AG04450 (cell line): Measurements from ENCODE around the gene FLCN. TPM values are rescaled to one million over a fixed set of nuclear protein-coding genes. Genes with fewer than 3 reads are reported as not detected.
A peak's percentile ranks its signal among the peaks of the same experiment; 100 is the strongest.
"Not testable (repeated sequence)": the region's sequence is repeated elsewhere in the genome, so short reads cannot be mapped to it uniquely, and the experiment has no call there.

ENCODE experiments used
- CTCF ChIA-PET: fragments of 300-600, 350-600 bp; formaldehyde crosslinking; extraction: SDS; loops from one replicate; lab custom pipeline; 2022; ENCODE audit warnings: antibody characterized with exemption, inconsistent platforms; lab: Charles Lee
- POLR2A ChIA-PET: fragments of 350-600 bp; formaldehyde crosslinking; extraction: SDS; loops from one replicate; lab custom pipeline; 2021; ENCODE audit warnings: antibody characterized with exemption, inconsistent platforms; lab: Yijun Ruan, JAX
- DNase-seq: peaks from one replicate; pipeline ENCODE4 v3.0.0-alpha.2; 2011; ENCODE audit warnings: low read depth, low spot score
- H3K27ac ChIP-seq: one replicate; pipeline ENCODE4 v1.5.1; 2012; ENCODE audit warnings: low read depth, low read length, control low read depth
- H3K27me3 ChIP-seq: one replicate; pipeline ENCODE4 v1.6.0; 2012; ENCODE audit warnings: low read length; ENCODE audit not compliant: control insufficient read depth, insufficient read depth
- H3K4me3 ChIP-seq: 2 replicates; pipeline ENCODE4 v1.5.1; 2011; ENCODE audit warnings: mild to moderate bottlenecking, low read depth, low read length, control low read depth
- H3K9me3 ChIP-seq: 2 replicates; pipeline ENCODE4 v1.5.1; 2012; ENCODE audit warnings: low read length; ENCODE audit not compliant: control insufficient read depth, insufficient read depth
- CTCF ChIP-seq: IDR thresholded peaks from 2 replicates; pipeline ENCODE4 v1.5.1; 2011; ENCODE audit warnings: low read depth, low read length, control low read depth, inconsistent platforms
- polyA minus RNA-seq: library from RNA; depleted of rRNA, polyadenylated mRNA; stranded (reverse); fragments of >200 nt; gene quantifications from 2 replicates; pipeline ENCODE4 v1.2.3, GENCODE V29; 2011; rRNA and poly(A)+ RNA removed
- polyA plus RNA-seq: library from polyadenylated mRNA; depleted of rRNA; stranded (reverse); fragments of >200 nt; gene quantifications from 2 replicates; pipeline ENCODE4 v1.2.3, GENCODE V29; 2011; rRNA removed

Gene FLCN
- 13.7 and 17.8 TPM in 2 replicates for polyA plus RNA-seq
- polyA minus RNA-seq: 34.7 and 42.2 TPM in 2 replicates

- CTCF ChIA-PET: interaction anchor here (0.7 kb wide), 1 partner anchor 643 kb away, joined by 6 read pairs; no protein-coding TSS in a partner anchor
- DNase-seq: peak; percentile 72
- peaks cover 4% of the 10 kb centered on the region; the same call in 1 of the 2 replicates for H3K9me3 ChIP-seq
- POLR2A ChIA-PET: interaction anchor here (0.7 to 1.3 kb wide), 6 partner anchors 19 to 684 kb away, joined by 3 to 5 read pairs (median 3); no protein-coding TSS in a partner anchor
- peak within 1 kb of the TSS; percentile 97 for H3K27ac ChIP-seq
- peak within 1 kb of the TSS; percentile 98 for H3K4me3 ChIP-seq
- H3K27me3 ChIP-seq: no peaks in the 10 kb centered on the region
- no peak for TF ChIP-seq CTCF
These were observed at the start of gene FLCN for GRCh38 chr17:17237026-17237799. Gene FLCN, minus strand, starts transcription at chr17:17237168. Its CDS starts 9,031 bp downstream, at chr17:17228137.

GRCh38 chr17:17285951-17286350 lies 49.0 kb upstream of the FLCN start:
- Histone ChIP-seq H3K27me3 (peaks cover 4% of the 10 kb centered on the region), H3K9me3 (no peaks in the 10 kb centered on the region), H3K4me3 (no peak overlapping the region), H3K27ac (no peak overlapping the region)
- POLR2A ChIA-PET: interaction anchor here (0.6 kb wide), 1 partner anchor 10 kb away, joined by 10 read pairs; no protein-coding TSS in a partner anchor
- no peak for TF ChIP-seq CTCF
- CTCF ChIA-PET: no interaction called here
- no peak for DNase-seq

GRCh38 chr17:17280613-17281549 lies 43.9 kb upstream of the FLCN start, which contains the start of gene COPS3:
Gene COPS3, minus strand, starts transcription at chr17:17281246. Its CDS starts 60 bp downstream, at chr17:17281186.
- Histone ChIP-seq H3K27ac (peak within 1 kb of the TSS; percentile 91), H3K4me3 (peak within 1 kb of the TSS; percentile 94), H3K27me3 (no peaks in the 10 kb centered on the region), H3K9me3 (no peaks in the 10 kb centered on the region; the same call in 1 of the 2 replicates)
- DNase-seq: peak; percentile 95
- CTCF ChIA-PET: interaction anchor here (1.2 to 1.7 kb wide), 2 partner anchors 11 to 13 kb away, joined by 6 to 8 read pairs; no protein-coding TSS in a partner anchor
- POLR2A ChIA-PET: interaction anchor here (0.5 to 1.2 kb wide), 3 partner anchors 22 to 91 kb away, joined by 3 to 4 read pairs (median 3); no protein-coding TSS in a partner anchor
- TF ChIP-seq CTCF: no peak

- Histone ChIP-seq H3K9me3 (no peaks in the 10 kb centered on the region; the same call in 1 of the 2 replicates), H3K27me3 (no peaks in the 10 kb centered on the region), H3K27ac (no peak overlapping the region), H3K4me3 (no peak overlapping the region; the same call in 1 of the 2 replicates)
- no peak for TF ChIP-seq CTCF
- CTCF ChIA-PET: interaction anchor here (1.7 kb wide), 1 partner anchor 9 kb away, joined by 8 read pairs; no protein-coding TSS in a partner anchor
- DNase-seq: no peak
- POLR2A ChIA-PET: interaction anchor here (0.7 kb wide), 1 partner anchor 254 kb away, joined by 3 read pairs; no protein-coding TSS in a partner anchor
These were observed 42.3 kb upstream of the FLCN start for GRCh38 chr17:17279316-17279715.

GRCh38 chr17:17277431-17277830 lies 40.5 kb upstream of the FLCN start:
- H3K27me3 ChIP-seq, H3K27ac ChIP-seq, CTCF ChIA-PET, DNase-seq, H3K4me3 ChIP-seq, H3K9me3 ChIP-seq, POLR2A ChIA-PET: not testable (repeated sequence)
